ENCODE results near the gene IP6K1. TPM values are rescaled to one million over a fixed set of nuclear protein-coding genes. Genes with fewer than 3 reads are reported as not detected.

Gene IP6K1
- total and polyA plus RNA-seq, 2 experiments from 2014 or later: 10.7 to 35.5 TPM

GRCh38 chr3:49723628-49724551 is 62.5 kb downstream of the IP6K1 start, which contains the start of gene GMPPB:
TSS of gene GMPPB (minus strand) at chr3:49723951. CDS start at chr3:49723726, 225 bp downstream.
- Mint-ChIP-seq H3K36me3 (ENCODE audit: low read depth) (peaks cover 31% of the 10 kb centered on the region), H3K9me3 (peaks cover 4% of the 10 kb centered on the region; the same call in 1 of the 3 replicates), H3K27ac (peak within 1 kb of the TSS; percentile 98), H3K4me1 (peaks cover 6% of the 10 kb centered on the region; the same call in 2 of the 3 replicates), H3K4me3 (peak within 1 kb of the TSS; percentile 94), H3K27me3 (ENCODE audit: insufficient read depth, low read depth, poor library complexity) (peaks cover 36% of the 10 kb centered on the region)
- DNase-seq (ENCODE audit: low spot score): peak; percentile 99
- Histone ChIP-seq H3K27ac (ENCODE audit: low read depth) (peak within 1 kb of the TSS; percentile 94), H3K4me2 (peak within 1 kb of the TSS; percentile 98), H3K9me2 (ENCODE audit: insufficient read depth) (no peaks in the 10 kb centered on the region), H2AFZ (peak within 1 kb of the TSS; percentile 91), H3F3A (replicated peaks; ENCODE audit: low read depth) (peaks cover 18% of the 10 kb centered on the region), H3K4me1 (ENCODE audit: insufficient read depth) (no peaks in the 10 kb centered on the region; the same call in 1 of the 2 replicates), H3K36me3 (ENCODE audit: insufficient read depth) (peaks cover 5% of the 10 kb centered on the region; the same call in 1 of the 2 replicates), H3K27me3 (ENCODE audit: insufficient read depth) (no peaks in the 10 kb centered on the region), H3K79me2 (replicated peaks; ENCODE audit: insufficient read depth) (no peaks in the 10 kb centered on the region; the same call in 1 of the 2 replicates), H3K4me3 (peak within 1 kb of the TSS; percentile 98), H4K20me1 (replicated peaks; ENCODE audit: insufficient read depth) (peaks cover 7% of the 10 kb centered on the region; the same call in 1 of the 2 replicates)
- peak; percentile 77 for ATAC-seq
- TF ChIP-seq ZNF114 (CRISPR knock-in tag; IDR thresholded peaks at IDR 0.05): no peak
- peak; percentile 96 for TF ChIP-seq CREB1 (CRISPR knock-in tag; IDR thresholded peaks at IDR 0.05; ENCODE audit: low read depth)
- peak; percentile 66 for TF ChIP-seq POLR2AphosphoS5 (IDR thresholded peaks at IDR 0.05; ENCODE audit: low read depth)
- TF ChIP-seq EZH2 (IDR thresholded peaks at IDR 0.05; ENCODE audit: low read depth, unreplicated experiment): no peak
- peak; percentile 39; the same call in 1 of the 2 replicates for TF ChIP-seq ETS1 (IDR thresholded peaks at IDR 0.05)

- Mint-ChIP-seq H3K4me3 (peak overlapping the region; percentile 94), H3K36me3 (ENCODE audit: low read depth) (peaks cover 31% of the 10 kb centered on the region), H3K9me3 (peaks cover 6% of the 10 kb centered on the region; the same call in 1 of the 3 replicates), H3K27ac (peak overlapping the region; percentile 95), H3K27me3 (ENCODE audit: insufficient read depth, low read depth, poor library complexity) (peaks cover 39% of the 10 kb centered on the region), H3K4me1 (peaks cover 12% of the 10 kb centered on the region)
- H3K27ac ChIP-seq (ENCODE audit: low read depth): peak overlapping the region; percentile 32; the same call in 1 of the 2 replicates
- TF ChIP-seq EZH2 (IDR thresholded peaks at IDR 0.05; ENCODE audit: low read depth, unreplicated experiment) (no peak), CTCF (conservative IDR thresholded peaks at IDR 0.05; ENCODE audit: low read depth in 2 of 2) (no peak), POLR2AphosphoS5 (IDR thresholded peaks at IDR 0.05; ENCODE audit: low read depth) (no peak), STAT1 (IDR thresholded peaks at IDR 0.05; ENCODE audit: unreplicated experiment) (no peak)
- peaks cover 22% of the 10 kb centered on the region for H3F3A ChIP-seq (replicated peaks; ENCODE audit: low read depth)
- no peaks in the 10 kb centered on the region; the same call in 1 of the 2 replicates for H3K4me1 ChIP-seq (ENCODE audit: insufficient read depth)
- H3K4me3 ChIP-seq: peak overlapping the region; percentile 98
- no peaks in the 10 kb centered on the region; the same call in 1 of the 2 replicates for H3K79me2 ChIP-seq (replicated peaks; ENCODE audit: insufficient read depth)
- ATAC-seq (peak; percentile 4), DNase-seq (ENCODE audit: low spot score) (peak; percentile 69)
- H3K4me2 ChIP-seq: peak overlapping the region; percentile 98
- peaks cover 5% of the 10 kb centered on the region; the same call in 1 of the 2 replicates for H3K36me3 ChIP-seq (ENCODE audit: insufficient read depth)
- H3K27me3 ChIP-seq (ENCODE audit: insufficient read depth): no peaks in the 10 kb centered on the region
- peak overlapping the region; percentile 88; the same call in 1 of the 2 replicates for H2AFZ ChIP-seq
- H4K20me1 ChIP-seq (replicated peaks; ENCODE audit: insufficient read depth): peaks cover 7% of the 10 kb centered on the region; the same call in 1 of the 2 replicates
- no peaks in the 10 kb centered on the region for H3K9me2 ChIP-seq (ENCODE audit: insufficient read depth)
Measured at GRCh38 chr3:49723296-49723627, 63.1 kb downstream of the IP6K1 start.

All from GM23338 (cell line).